ENCODE data around the gene AKAP5. TPM values are rescaled to one million over a fixed set of nuclear protein-coding genes. Genes with fewer than 3 reads are reported as not detected.
"Not testable (repeated sequence)": the region's sequence is repeated elsewhere in the genome, so short reads cannot be mapped to it uniquely, and the experiment has no call there.

The AKAP5 gene
- total RNA-seq, 1 experiment from 2014 or later, result 3.0 TPM

DNA sequence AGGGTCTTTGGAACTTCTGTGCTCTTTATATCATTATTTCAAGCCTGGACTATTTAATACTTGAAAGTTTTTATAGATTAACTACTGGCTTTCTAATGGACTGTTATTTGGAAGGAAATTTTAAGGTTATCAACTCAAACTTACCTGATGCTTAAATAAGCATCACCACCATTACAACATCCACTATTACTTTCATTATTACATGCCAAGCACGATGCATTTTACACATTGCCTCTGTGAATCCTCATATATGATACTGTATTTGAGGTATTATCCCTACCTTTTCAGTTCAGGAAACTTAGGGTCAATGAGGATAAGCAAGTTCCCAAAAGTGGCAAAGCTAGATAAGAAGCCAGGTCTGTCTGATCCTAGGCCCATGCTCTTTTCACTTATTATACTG lies 51.7 kb downstream of the AKAP5 start:
- Mint-ChIP-seq H3K4me1 (0 out of 2 replicates have a peak, but pooled peaks cover 3% of the 10 kb centered on the region), H3K36me3 (no peaks in the 10 kb centered on the region), H3K9me3 (no peaks in the 10 kb centered on the region), H3K27me3 (ENCODE audit: low read depth) (no peaks in the 10 kb centered on the region), H3K27ac (no peak overlapping the region), H3K4me3 (no peak overlapping the region)
- POLR2A ChIA-PET, result no interaction called here
- TF ChIP-seq ELF4 (CRISPR knock-in tag; IDR thresholded peaks at IDR 0.05; ENCODE audit: low read depth) (no peak), TEAD1 (CRISPR knock-in tag; IDR thresholded peaks at IDR 0.05) (no peak), ZNF232 (CRISPR knock-in tag; IDR thresholded peaks at IDR 0.05) (no peak)
- TF ChIP-seq, protein P1, sequence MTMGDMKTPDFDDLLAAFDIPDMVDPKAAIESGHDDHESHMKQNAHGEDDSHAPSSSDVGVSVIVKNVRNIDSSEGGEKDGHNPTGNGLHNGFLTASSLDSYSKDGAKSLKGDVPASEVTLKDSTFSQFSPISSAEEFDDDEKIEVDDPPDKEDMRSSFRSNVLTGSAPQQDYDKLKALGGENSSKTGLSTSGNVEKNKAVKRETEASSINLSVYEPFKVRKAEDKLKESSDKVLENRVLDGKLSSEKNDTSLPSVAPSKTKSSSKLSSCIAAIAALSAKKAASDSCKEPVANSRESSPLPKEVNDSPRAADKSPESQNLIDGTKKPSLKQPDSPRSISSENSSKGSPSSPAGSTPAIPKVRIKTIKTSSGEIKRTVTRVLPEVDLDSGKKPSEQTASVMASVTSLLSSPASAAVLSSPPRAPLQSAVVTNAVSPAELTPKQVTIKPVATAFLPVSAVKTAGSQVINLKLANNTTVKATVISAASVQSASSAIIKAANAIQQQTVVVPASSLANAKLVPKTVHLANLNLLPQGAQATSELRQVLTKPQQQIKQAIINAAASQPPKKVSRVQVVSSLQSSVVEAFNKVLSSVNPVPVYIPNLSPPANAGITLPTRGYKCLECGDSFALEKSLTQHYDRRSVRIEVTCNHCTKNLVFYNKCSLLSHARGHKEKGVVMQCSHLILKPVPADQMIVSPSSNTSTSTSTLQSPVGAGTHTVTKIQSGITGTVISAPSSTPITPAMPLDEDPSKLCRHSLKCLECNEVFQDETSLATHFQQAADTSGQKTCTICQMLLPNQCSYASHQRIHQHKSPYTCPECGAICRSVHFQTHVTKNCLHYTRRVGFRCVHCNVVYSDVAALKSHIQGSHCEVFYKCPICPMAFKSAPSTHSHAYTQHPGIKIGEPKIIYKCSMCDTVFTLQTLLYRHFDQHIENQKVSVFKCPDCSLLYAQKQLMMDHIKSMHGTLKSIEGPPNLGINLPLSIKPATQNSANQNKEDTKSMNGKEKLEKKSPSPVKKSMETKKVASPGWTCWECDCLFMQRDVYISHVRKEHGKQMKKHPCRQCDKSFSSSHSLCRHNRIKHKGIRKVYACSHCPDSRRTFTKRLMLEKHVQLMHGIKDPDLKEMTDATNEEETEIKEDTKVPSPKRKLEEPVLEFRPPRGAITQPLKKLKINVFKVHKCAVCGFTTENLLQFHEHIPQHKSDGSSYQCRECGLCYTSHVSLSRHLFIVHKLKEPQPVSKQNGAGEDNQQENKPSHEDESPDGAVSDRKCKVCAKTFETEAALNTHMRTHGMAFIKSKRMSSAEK (CRISPR knock-in tag; IDR thresholded peaks at IDR 0.05; ENCODE audit: borderline replicate concordance), result no peak
- no peak for ATAC-seq
- no peak for DNase-seq (ENCODE audit: low spot score)
- CTCF ChIA-PET, result interaction anchor here (1.2 to 1.8 kb wide), 2 partner anchors 27 to 120 kb away, joined by 3 to 8 read pairs; no protein-coding TSS in a partner anchor

- H3K27ac Mint-ChIP-seq; H3K36me3 Mint-ChIP-seq; H3K27me3 Mint-ChIP-seq (ENCODE audit: low read depth); H3K9me3 Mint-ChIP-seq; CTCF ChIA-PET; POLR2A ChIA-PET; H3K4me3 Mint-ChIP-seq; ATAC-seq; H3K4me1 Mint-ChIP-seq; DNase-seq (ENCODE audit: low spot score): not testable (repeated sequence)
Measured at GRCh38 chr14:64517667-64518066, 52.4 kb downstream of the AKAP5 start.

DNA sequence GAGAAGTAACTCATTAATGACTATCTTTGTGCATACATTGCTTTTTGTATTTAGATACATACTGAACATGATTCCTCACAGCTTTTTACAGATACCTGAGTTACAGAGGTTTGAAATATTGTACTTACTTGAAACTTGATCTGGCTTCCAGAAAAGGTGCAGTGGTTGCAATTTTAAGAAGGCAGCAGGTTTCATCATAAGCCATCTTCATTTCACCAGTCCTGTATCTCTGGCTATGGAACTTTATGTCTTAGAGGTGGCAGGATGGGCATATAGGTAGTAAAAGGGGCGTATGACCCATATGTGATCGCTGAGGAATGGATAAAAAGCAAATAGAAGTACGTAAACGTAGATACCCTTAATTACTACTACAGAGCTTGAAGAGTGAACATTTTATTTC lies 52.9 kb downstream of the AKAP5 start:
- TF ChIP-seq SOX15 (CRISPR knock-in tag; IDR thresholded peaks at IDR 0.05), result no peak
- no peak for TF ChIP-seq TEAD1 (CRISPR knock-in tag; IDR thresholded peaks at IDR 0.05)
- no peak for TF ChIP-seq MLX (CRISPR knock-in tag; IDR thresholded peaks at IDR 0.05)
- TF ChIP-seq ATF2 (CRISPR knock-in tag; IDR thresholded peaks at IDR 0.05; ENCODE audit: borderline replicate concordance, low read depth), result no peak
- TF ChIP-seq, protein P2, sequence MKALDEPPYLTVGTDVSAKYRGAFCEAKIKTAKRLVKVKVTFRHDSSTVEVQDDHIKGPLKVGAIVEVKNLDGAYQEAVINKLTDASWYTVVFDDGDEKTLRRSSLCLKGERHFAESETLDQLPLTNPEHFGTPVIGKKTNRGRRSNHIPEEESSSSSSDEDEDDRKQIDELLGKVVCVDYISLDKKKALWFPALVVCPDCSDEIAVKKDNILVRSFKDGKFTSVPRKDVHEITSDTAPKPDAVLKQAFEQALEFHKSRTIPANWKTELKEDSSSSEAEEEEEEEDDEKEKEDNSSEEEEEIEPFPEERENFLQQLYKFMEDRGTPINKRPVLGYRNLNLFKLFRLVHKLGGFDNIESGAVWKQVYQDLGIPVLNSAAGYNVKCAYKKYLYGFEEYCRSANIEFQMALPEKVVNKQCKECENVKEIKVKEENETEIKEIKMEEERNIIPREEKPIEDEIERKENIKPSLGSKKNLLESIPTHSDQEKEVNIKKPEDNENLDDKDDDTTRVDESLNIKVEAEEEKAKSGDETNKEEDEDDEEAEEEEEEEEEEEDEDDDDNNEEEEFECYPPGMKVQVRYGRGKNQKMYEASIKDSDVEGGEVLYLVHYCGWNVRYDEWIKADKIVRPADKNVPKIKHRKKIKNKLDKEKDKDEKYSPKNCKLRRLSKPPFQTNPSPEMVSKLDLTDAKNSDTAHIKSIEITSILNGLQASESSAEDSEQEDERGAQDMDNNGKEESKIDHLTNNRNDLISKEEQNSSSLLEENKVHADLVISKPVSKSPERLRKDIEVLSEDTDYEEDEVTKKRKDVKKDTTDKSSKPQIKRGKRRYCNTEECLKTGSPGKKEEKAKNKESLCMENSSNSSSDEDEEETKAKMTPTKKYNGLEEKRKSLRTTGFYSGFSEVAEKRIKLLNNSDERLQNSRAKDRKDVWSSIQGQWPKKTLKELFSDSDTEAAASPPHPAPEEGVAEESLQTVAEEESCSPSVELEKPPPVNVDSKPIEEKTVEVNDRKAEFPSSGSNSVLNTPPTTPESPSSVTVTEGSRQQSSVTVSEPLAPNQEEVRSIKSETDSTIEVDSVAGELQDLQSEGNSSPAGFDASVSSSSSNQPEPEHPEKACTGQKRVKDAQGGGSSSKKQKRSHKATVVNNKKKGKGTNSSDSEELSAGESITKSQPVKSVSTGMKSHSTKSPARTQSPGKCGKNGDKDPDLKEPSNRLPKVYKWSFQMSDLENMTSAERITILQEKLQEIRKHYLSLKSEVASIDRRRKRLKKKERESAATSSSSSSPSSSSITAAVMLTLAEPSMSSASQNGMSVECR (CRISPR knock-in tag; IDR thresholded peaks at IDR 0.05; ENCODE audit: borderline replicate concordance), result no peak
- TF ChIP-seq NR3C1 (CRISPR knock-in tag; conservative IDR thresholded peaks at IDR 0.05; ENCODE audit: low read depth), result no peak
- TF ChIP-seq NFYB (CRISPR knock-in tag; conservative IDR thresholded peaks at IDR 0.05; ENCODE audit: low read depth), result no peak
- TF ChIP-seq ESRRA (CRISPR knock-in tag; IDR thresholded peaks at IDR 0.05; ENCODE audit: borderline replicate concordance), result no peak
- TF ChIP-seq, protein P3, sequence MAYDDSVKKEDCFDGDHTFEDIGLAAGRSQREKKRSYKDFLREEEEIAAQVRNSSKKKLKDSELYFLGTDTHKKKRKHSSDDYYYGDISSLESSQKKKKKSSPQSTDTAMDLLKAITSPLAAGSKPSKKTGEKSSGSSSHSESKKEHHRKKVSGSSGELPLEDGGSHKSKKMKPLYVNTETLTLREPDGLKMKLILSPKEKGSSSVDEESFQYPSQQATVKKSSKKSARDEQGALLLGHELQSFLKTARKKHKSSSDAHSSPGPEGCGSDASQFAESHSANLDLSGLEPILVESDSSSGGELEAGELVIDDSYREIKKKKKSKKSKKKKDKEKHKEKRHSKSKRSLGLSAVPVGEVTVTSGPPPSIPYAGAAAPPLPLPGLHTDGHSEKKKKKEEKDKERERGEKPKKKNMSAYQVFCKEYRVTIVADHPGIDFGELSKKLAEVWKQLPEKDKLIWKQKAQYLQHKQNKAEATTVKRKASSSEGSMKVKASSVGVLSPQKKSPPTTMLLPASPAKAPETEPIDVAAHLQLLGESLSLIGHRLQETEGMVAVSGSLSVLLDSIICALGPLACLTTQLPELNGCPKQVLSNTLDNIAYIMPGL (CRISPR knock-in tag; IDR thresholded peaks at IDR 0.05), result no peak
- TF ChIP-seq FOXK1 (CRISPR knock-in tag; IDR thresholded peaks at IDR 0.05), result no peak
- no peak for TF ChIP-seq ZNF671 (CRISPR knock-in tag; IDR thresholded peaks at IDR 0.05)
- ChIA-PET CTCF (no interaction called here), POLR2A (no interaction called here)

More for the DNA sequence above, 52.9 kb downstream of the AKAP5 start:
- no peak overlapping the region; the same call in 1 of the 2 replicates for H3K27ac Mint-ChIP-seq
- ATAC-seq, result no peak
- no peak for DNase-seq (ENCODE audit: low spot score)
- H3K4me3 Mint-ChIP-seq, result no peak overlapping the region
- H3K9me3 Mint-ChIP-seq, result no peaks in the 10 kb centered on the region
- 0 out of 2 replicates have a peak, but pooled peaks cover 3% of the 10 kb centered on the region for H3K4me1 Mint-ChIP-seq
- no peaks in the 10 kb centered on the region for H3K27me3 Mint-ChIP-seq (ENCODE audit: low read depth)
- H3K36me3 Mint-ChIP-seq, result no peaks in the 10 kb centered on the region
